ENCODE data around the gene YTHDC1.

The YTHDC1 gene

GRCh38 chr4:68272860-68273259 lies 77.0 kb downstream of the YTHDC1 start:
- H3K27ac Mint-ChIP-seq (ENCODE audit: low read depth): no peak overlapping the region
- ATAC-seq (replicated peaks; ENCODE audit: extremely low read depth, poor library complexity, severe bottlenecking) (no peak), DNase-seq (ENCODE audit: low spot score in 2 of 2) (no peak)
- no peaks in the 10 kb centered on the region for H3K9me3 Mint-ChIP-seq
- no peaks in the 10 kb centered on the region for H3K4me1 Mint-ChIP-seq
- H3K4me3 Mint-ChIP-seq: no peak overlapping the region
- H3K27me3 Mint-ChIP-seq: peaks cover 24% of the 10 kb centered on the region
- H3K36me3 Mint-ChIP-seq (ENCODE audit: insufficient read depth): peaks cover 2% of the 10 kb centered on the region

GRCh38 chr4:68272380-68272779 lies 77.5 kb downstream of the YTHDC1 start:
- no peak for DNase-seq (ENCODE audit: low spot score in 2 of 2)
- ATAC-seq (replicated peaks; ENCODE audit: extremely low read depth, poor library complexity, severe bottlenecking): no peak
- H3K27ac Mint-ChIP-seq (ENCODE audit: low read depth): peak overlapping the region; percentile 42
- H3K4me1 Mint-ChIP-seq: no peaks in the 10 kb centered on the region
- no peaks in the 10 kb centered on the region for H3K9me3 Mint-ChIP-seq
- peaks cover 2% of the 10 kb centered on the region for H3K36me3 Mint-ChIP-seq (ENCODE audit: insufficient read depth)
- peaks cover 24% of the 10 kb centered on the region for H3K27me3 Mint-ChIP-seq
- H3K4me3 Mint-ChIP-seq: no peak overlapping the region

- H3K27ac Mint-ChIP-seq (ENCODE audit: low read depth): peak overlapping the region; percentile 42
- H3K4me3 Mint-ChIP-seq: no peak overlapping the region
Measured at GRCh38 chr4:68271851-68272357, 78.0 kb downstream of the YTHDC1 start.

DNA sequence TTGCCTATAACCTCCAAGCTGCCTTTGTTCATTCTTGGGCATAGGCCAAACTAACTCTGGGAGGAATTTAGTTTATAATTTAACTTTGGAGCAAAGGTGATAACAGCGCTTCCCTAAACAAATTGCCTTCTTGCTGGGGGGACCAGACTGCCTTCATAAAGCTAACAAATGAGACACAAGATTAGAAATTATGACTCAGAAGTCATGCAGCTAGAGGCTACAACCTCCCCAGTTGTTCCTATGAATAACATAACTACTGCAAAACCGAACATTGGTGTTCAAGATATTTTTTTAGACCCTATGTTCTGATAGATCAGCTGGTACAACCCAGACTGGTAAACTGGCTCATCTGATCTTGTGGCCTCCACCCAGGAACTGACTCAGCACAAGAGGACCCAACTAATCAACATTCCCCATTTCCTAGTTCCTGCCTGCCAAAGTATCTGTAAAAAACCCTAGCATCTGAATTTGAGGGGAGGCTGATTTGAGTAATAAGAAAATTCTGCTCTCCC lies 82.4 kb downstream of the YTHDC1 start:
- Mint-ChIP-seq H3K27me3 (peaks cover 9% of the 10 kb centered on the region), H3K36me3 (ENCODE audit: insufficient read depth) (no peaks in the 10 kb centered on the region), H3K4me3 (no peak overlapping the region), H3K9me3 (no peaks in the 10 kb centered on the region), H3K4me1 (peaks cover 8% of the 10 kb centered on the region), H3K27ac (ENCODE audit: low read depth) (no peak overlapping the region)
- DNase-seq (ENCODE audit: low spot score in 2 of 2): no peak
- ATAC-seq (replicated peaks; ENCODE audit: extremely low read depth, poor library complexity, severe bottlenecking): no peak

More at GRCh38 chr4:68271851-68272357, 78.0 kb downstream of the YTHDC1 start:
- Mint-ChIP-seq H3K36me3 (ENCODE audit: insufficient read depth) (peaks cover 2% of the 10 kb centered on the region), H3K9me3 (no peaks in the 10 kb centered on the region), H3K4me1 (no peaks in the 10 kb centered on the region), H3K27me3 (peaks cover 24% of the 10 kb centered on the region)
- ATAC-seq (replicated peaks; ENCODE audit: extremely low read depth, poor library complexity, severe bottlenecking) (no peak), DNase-seq (ENCODE audit: low spot score in 2 of 2) (no peak)

GRCh38 chr4:68264875-68265565 lies 84.9 kb downstream of the YTHDC1 start:
- ATAC-seq (replicated peaks; ENCODE audit: extremely low read depth, poor library complexity, severe bottlenecking): no peak
- Mint-ChIP-seq H3K27me3 (peaks cover 9% of the 10 kb centered on the region), H3K4me1 (peaks cover 8% of the 10 kb centered on the region), H3K4me3 (no peak overlapping the region), H3K9me3 (no peaks in the 10 kb centered on the region), H3K27ac (ENCODE audit: low read depth) (no peak overlapping the region), H3K36me3 (ENCODE audit: insufficient read depth) (no peaks in the 10 kb centered on the region)
- no peak for DNase-seq (ENCODE audit: low spot score in 2 of 2)

Data from central memory CD8-positive, alpha-beta T cell (primary cell).